Pons (tissue), 1 donor: ENCODE results near the gene PLGRKT.
"Not testable (repeated sequence)": the region's sequence is repeated elsewhere in the genome, so short reads cannot be mapped to it uniquely, and the experiment has no call there.

Experiments
- DNase-seq: peaks from one replicate; pipeline ENCODE4 v3.0.0-alpha.2; 2016; ENCODE audit warnings: low spot score

The PLGRKT gene

DNA sequence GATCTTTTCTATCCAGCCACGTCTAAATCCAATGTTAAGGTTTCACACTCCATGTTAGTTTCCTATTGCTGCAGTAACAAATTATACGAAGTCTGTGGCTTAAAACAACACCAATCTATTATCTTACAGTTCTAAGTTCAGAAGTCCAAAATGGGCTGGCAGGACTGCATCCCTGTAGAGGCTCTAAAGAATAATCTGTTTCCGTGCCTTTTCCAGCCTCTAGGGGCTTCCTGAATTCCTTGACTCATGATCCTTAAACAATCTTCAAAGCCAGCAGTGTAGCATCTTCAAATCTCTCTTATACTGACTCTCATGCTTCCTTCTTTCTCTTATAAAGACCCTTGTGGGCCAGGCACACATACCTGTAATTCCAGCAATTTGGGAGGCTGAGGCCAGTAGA lies 6.8 kb downstream of the PLGRKT start:
- no peak for DNase-seq

DNA sequence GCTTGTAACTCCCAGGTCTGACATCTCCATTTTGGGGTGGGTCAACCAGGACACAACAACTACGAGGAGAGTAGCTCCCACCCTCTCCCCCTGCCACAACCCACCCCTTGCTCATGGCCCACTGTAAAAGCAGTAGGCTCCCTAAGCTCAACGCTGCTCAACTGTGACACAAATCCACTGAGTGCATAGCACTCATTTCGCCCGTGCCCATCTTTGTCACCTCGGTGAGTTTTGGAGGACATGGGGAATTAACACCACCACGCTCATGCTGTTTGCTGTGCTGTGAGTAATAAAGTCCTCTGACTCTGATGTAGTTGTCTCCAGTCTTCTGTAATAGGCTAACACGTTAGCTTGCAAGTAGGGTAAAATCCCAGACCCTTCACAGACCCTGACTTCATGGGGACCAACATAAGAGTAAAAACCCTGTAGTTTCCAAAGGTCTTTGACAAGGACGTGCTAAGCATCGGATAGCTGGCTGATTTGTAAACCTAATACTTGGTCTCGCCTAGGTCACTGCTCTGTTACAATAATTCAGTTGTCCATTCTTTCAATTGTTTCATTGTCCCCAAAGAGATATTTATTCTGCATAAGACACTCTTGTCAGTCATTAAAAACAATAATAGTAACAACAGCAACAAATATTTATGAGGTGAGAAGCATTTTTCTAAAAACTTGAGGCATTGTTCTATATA lies 7.7 kb downstream of the PLGRKT start:
- DNase-seq: peak; percentile 90

DNA sequence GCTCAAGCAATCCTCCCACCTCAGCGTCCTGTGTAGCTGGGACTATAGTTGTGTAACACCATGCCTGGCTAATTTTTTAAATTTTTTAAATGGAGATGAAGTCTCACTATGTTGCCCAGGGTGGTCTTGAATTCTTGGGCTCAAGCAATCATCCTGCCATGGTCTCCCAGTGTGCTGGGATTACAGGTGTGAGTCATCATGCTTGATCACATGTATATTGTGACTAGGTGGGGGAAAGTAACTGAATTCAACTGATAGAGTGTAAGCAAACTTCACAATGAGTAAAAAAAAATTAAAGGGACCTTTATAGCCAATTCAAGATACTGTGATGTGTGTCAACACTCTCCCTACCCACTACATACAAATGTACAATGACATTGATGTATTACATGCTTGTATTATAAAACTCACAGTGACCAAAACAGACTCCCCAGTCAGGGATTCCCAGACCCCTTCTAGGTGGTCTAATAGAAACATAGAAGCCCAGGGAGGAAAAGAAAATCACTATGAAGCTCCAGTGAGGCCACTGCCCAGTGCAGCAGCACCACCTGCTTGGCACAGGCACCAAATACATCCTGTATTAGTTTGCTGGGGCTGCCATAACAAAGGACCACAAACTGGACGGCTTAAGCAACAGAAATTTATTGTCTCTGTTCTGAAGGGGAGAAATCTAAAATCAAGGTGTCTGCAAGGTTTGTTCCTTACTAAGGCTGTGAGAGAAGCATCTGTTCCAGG lies 8.8 kb downstream of the PLGRKT start:
- DNase-seq: no peak

DNA sequence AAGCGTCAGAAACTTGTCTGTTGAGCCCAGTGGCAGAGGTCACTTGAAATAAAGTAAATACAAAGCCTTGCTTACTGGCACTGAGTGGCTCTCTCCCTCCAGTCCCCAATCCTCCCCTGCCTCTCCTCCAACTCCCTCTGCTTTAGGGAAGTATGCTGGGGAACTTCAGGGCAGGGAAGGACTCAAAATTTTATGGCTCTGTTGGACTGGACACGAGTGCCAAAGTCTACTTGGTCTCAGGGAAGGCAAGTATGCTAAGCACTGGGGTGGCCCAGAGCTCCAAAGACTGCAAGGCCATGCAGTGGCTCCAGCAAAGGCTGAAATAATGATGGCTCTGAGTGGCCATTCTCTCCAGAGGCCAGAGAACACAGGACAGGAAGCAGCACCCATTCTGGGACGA lies 9.6 kb downstream of the PLGRKT start:
- DNase-seq: no peak

DNA sequence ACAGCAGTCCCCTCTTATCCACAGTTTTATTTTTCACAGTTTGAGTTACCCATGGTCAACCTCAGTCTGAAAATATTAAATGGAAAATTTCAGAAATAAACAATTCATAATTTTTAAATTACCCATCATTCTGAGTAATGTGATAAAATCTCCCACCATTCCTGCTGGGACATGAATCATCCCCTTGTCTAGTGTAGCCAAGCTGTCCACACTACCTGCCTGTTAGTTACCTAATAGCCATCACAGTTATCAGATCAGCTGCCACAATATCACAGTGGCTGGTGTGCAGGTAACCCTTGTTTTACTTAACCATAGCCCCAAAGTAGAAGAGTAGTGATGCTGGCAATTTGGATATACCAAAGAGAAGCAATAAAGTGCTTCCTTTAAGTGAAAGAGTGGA lies 10.7 kb downstream of the PLGRKT start:
- no peak for DNase-seq

DNA sequence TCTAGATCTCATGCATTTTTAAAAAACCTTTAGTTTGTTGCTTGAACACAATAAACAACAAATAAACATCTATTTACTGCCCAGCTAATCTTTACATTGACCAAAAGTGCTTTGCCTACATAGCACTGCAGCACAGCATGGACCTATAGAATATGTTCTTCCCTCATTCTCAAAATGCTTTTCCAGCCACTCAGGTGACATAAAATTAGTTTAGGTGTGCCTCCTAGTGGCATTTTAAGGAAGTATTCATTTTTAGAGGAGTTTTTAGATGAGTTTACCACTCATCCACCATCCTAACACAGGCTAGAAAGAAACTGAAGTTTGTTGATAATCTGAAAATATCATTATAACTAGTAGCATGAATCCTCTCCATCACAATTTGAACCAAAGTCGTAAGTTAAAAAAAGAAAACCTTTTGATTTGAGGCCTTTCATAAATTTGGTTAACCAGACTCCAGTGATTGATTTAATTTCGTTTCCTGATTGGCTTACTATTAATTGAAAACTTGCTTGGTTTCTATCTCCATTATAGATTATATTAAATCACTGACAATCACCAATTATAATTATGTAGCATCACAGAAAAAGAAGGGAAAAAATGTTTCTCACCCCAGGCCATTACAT lies 12.6 kb downstream of the PLGRKT start:
- no peak for DNase-seq

DNA sequence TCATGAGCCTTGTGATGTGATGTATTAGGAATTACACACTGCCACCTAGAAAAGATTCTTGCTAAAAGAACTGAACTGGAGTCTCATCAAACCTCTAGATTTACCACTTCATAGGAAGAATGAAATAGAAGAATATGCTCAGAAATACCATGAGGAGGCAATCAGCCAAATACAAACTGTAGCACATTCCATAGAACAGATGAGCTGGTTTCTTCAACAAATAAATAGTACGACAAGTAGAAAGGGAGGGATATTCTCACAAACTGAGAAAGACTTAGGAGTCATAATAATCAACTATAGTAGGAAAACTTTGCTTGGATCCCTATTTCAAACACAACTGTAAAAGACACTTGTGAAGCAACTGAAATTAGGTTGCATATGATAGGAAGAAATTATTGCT lies 15.4 kb downstream of the PLGRKT start:
- no peak for DNase-seq

DNA sequence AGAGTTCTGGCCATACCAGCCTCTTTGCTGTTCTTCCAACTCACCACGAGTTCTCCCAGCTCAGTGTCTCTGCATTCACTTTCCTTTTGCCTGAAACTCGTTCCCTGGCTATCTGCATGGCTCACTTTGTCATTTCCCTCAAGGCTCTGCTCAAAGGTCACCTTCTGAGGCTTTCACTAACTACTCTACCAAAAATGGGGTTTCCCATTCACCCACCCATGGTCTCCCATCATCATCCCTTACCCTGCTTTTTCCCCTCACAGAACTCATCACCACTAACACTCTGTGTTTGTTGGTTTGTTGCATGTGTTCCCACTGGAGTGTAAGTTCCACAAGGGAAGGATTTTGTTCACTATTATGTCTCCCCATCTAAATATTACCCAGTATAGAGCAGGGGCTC lies 16.6 kb downstream of the PLGRKT start:
- no peak for DNase-seq

DNA sequence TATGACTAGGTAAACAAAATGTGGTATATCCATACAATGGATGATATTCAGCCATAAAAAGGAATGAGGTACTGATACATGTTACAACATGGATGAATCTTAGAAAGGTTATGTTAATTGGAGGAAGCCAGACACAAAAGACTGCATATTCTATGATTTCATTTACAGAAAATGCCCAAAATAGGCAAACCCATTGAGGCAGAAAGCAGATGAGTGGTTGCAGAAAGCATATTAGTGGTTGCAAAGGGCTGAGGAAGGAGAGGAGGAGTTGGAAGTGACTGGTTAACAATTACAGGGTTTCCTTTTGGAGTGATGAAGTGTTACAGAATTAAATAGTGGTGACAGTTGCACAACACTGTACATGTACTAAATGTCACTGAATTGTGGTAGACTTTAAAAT lies 17.7 kb downstream of the PLGRKT start:
- DNase-seq: no peak

DNA sequence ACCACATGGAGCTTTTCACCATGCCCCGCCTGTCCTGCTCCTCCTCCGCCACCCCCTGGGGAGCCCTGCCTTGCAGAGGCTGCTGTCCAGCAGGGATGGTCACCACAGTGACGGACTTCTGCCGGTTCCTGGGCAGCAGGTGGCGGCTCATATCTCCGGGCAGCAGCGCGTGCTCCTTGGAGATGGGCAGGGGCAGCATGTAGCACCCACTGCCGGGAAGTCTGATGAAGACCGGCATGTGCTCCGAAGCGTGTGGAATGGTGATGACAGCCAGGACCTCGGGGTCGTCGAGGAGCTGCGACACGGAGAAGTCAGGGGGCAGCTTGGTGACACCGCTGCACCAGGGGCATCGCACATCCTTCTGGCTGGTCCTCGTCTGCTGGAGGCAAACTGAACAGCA lies 19.2 kb downstream of the PLGRKT start:
- no peak for DNase-seq

DNA sequence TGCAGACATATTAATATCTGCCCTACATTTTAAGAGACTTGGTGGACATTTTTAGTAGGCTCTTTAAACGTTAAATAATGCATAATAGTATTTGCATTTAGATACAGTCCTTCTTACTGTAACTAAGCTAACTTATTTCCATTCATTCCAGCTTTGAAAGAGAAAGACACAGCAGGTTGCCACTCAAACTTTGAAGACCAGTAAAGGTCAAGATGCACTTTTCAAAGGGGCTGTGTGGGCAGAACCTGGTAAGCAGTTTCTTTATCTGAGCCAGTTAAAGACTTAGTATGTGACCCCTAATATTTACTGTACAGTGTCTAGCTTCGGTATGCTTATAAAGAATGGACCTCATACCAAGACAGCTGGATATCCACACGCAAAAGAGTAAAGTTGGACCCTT lies 20.8 kb downstream of the PLGRKT start:
- DNase-seq: no peak

DNA sequence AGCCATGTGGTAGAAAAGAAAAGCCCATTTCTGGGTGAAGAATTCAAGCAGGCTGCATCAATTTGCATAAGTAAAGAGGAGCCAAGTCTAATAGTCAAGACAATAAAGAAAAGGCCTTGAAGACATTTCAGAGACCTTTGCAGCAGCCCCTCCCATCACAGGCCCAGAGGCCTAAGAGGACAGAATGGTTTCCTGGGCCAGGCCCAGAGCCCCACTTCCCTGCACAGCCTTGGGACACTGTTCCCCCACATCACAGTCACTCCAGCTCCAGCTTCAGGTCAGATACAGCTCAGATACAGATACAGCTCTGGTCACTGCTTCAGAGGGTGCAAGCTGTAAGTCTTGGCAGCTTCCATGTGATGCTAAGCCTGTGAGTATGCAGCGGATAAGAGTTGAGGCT lies 29.1 kb downstream of the PLGRKT start:
- DNase-seq: no peak

DNA sequence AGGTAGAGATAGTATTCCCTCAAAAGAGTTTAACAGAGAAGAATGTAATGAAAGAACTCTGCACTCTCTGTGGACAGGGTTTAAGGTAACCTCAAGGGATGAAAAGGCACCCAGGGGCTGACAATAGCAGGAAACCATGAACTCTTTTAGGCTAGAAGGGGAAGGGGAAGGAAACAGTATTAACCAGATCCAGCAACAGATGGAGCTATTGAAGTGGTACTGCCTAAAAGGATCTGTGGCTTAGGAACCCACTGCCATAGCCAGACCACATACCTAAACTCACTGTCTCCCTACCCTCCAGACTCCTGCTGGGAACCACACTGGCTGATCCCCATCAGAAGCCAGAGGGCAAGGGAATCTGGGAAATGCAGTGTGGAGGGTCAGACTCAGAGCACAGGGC lies 35.5 kb downstream of the PLGRKT start:
- no peak for DNase-seq

DNA sequence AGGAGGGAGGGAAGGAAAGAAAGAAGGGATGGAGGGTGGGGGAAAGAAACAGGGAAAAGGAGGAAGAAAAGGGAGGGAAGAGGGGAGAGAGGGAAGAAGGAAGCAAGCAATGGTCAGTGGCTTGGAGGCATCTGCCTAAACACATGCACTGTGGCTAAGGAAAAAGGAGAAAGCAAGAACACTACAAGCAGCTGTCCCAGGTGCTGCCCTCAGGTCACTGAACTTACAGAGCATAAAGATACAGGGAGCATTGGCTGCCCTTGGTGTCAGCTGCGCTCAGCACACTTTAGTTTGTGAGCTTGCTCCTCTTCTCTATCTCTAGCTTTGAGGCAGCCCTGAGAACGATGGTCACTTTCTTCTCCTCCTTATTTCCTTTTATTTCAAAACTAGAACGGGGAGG lies 40.2 kb downstream of the PLGRKT start:
- not testable (repeated sequence) for DNase-seq

DNA sequence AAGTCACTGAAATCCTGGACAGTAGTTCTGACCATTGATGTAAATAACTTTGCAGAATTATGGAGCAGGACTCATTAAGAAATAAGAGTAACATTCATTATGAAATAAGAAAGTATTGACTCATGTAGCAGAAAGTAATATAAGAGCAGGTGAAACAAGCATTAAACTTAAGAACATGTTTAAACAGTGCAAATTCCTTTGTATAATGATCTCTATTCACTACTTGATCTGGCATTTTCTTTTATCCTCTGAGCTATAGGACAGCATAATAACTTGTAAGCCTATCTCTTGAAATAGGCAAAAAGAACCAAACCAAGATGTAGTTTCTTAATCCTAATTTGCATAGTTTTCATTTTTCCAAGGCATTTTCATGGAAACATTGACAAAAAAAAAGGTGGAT lies 42.3 kb downstream of the PLGRKT start:
- DNase-seq: no peak

DNA sequence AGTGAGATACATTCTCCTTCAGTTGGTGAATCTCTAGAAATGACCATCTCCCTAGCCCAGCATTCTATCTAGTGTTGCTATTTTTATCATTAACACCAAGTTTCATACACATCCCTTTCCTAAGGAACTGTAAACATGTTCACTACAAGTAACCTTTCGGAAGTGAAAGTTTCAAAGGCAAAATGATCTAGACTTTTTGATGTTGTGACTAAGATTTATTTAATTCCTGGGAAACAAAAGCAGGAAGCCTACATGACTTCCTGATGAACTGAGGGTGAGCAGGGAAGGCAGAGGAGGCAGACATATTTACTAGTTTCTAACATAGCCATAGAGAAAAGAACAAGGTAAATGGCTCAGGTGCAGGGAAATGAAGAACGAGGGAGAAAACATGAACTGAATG lies 43.7 kb downstream of the PLGRKT start:
- not testable (repeated sequence) for DNase-seq

DNA sequence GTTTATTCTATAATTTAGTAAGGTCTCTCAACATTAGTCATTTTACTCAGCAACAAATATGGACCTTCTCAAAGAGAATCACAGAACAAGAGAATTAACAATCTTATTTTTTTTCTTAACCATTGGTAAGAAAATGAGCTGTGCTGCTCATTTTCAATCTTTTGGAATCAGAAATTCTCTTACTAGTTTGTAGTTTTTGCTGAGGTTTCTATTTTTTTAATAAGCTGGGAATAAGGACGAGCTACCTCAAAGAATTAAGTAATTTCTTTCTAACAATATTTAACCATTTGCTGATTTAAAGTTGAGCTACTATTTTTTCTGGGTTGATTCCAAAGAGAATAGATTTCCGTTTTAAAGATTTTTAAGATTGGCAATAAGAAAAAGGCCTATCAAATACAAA lies 44.2 kb downstream of the PLGRKT start:
- DNase-seq: no peak

DNA sequence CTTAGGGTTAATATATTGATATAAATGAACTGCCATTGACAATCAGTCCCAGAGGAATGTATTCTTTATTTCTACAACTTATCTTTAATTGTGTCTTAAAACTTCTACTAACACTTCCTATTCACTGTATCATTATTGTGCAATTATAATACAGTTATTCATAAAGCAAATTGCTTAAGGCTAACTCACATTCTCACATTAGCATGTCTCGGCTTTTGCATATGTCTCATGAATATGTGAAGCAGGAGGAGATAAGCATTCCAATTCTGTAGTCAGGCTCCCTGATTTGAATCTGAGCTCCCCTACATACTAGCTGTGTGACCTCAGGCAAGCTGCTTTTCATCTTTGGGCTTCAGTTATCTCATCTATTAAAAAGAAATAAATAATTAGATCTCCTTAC lies 45.4 kb downstream of the PLGRKT start:
- DNase-seq: no peak

DNA sequence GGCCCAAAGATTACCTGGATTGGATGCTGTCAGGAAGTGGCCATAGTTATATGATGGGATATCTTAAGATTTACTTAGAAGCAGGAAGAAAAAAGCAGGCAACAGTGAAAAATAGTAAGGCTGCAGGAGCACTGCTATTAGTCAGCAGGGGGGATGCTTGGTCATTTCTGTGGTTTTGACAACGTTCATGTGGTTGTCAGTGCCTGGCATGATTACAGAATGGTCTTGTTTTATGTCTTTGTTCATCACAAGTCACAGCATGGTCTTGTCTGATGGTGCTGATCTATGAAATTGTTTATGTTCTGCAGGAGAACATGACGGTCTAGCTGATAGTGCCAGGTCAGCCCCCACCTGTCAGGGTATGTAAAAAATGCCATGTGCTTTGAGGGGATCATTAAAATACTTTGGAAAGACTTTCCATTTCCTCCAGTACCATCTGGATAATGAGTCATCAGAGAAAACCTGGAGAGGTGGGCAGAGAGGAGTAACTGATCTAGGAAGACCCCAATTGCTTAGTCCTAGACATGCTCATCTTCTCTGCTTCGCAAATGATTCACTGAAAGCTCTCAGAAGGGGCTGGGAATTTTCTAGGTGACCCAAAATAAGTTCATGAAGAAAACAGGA lies 48.5 kb downstream of the PLGRKT start:
- no peak for DNase-seq

DNA sequence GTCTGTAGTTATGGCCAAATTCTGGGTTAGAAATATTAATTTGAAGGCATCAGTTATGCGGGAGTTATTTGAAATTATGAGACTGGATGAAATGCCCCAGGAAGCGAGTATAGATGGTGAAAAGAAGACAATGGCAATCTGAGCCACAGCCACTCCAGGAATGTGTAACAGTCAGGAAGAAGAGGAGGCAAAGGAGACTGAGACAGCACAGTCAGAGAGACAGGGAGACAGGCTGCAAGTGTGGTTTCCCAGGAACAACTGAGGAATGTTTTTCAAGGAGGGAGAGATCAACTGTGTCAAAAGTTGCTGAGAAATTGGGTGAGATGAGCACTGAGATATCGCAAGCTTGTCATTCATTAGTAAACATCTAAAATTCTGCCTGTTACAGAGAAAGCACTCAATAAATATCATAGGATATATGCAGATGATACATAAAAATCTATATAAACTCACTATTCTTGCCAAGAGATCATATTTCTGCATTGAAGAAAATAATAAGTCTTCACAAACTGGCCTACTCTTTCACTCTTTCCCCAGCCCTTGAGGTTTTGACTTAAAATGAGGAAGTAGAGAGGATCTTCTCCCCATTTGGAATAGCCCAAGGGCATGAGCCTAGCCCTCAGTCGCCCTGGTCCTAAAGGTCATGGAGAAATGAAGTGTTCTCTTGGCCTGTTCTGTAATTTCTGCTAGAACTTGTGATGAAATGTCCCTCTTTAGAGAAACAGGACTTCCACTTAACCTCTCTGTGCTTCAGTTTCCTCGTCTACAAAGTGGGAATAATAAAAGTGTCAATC lies 49.5 kb downstream of the PLGRKT start:
- DNase-seq: no peak

DNA sequence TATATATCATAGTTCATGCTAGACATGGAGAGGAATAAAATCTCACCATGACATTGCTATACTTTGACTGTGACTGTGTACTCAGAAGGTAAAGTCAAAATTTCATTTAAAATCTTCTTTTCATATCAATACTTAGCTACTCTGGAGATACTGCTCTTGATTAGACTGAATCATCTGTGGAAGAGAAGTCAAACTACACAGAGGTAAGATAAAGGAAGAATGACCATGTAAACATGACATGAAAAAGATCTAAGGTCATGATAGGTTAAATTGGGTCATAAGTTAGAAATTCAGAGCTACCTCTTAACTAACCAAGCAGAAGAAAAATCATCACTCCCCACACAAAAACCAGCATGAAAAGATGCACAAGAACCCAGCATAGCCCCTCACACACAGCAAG lies 53.3 kb downstream of the PLGRKT start:
- no peak for DNase-seq

DNA sequence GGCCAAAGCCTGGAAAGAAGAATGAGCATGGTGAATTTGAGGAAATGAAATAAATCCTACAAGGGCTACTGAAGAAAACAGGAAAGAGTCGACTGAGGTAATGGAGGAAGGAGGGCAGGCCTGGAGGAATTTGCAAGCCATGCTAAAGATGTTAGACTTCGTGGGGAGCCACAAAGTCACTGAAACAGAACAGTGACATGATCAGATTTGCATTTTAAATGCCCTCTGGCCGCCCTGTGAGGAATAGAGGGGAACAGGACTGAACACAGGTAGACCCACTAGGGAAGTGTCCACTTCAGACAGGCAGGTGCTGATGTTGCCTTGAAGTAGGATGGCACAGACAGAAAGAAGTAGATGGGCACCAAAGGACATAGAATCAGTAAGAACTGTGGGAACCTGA lies 55.2 kb downstream of the PLGRKT start:
- no peak for DNase-seq
